HCEC 1CT (cell line): ENCODE measurements around the gene PTK7.
"Not testable (repeated sequence)": the region's sequence is repeated elsewhere in the genome, so short reads cannot be mapped to it uniquely, and the experiment has no call there.

Experiments used
- DNase-seq: peaks from one replicate; pipeline ENCODE4 v3.0.0-alpha.2; 2017

The PTK7 gene

GRCh38 chr6:43089874-43090558, 13.9 kb downstream of the PTK7 start:
- DNase-seq: no peak

DNA sequence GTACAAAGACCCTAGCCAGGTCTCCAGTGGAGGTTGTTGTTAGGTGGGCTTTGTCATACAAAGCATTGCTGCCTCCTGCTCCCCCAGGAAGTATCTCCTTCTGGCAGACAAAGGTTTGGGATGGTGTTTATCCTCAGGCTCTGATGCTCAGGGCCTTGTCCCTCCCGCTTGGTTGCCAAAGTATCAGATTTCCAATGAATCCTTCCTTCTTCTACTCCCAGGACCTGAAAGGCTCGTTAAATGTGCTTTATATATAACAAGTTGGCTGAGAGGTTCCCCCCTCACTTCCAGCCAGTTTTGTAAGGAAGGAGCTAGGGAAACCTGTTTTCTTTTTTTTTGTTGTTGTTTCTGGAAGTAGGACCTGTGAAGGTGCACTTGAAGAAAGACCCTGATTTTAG, 14.4 kb downstream of the PTK7 start:
- no peak for DNase-seq

DNA sequence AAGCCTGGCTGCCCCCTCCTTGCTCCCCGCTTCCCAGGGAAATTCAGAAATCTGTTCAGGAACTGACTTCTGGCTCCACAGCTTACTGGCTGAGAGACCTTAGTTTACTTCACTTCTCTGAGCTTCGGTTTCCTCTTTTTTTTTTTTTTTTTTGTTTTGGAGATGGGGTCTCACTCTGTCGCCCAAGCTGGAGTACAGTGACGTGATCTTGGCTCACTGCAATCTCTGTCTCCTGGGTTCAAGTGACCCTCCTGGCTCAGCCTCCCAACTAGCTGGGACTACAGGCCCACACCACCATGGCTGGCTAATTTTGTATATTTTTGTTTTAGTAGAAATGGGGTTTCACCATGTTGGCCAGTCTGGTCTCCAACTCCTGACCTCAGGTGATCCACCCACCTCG, 14.9 kb downstream of the PTK7 start:
- no peak for DNase-seq

DNA sequence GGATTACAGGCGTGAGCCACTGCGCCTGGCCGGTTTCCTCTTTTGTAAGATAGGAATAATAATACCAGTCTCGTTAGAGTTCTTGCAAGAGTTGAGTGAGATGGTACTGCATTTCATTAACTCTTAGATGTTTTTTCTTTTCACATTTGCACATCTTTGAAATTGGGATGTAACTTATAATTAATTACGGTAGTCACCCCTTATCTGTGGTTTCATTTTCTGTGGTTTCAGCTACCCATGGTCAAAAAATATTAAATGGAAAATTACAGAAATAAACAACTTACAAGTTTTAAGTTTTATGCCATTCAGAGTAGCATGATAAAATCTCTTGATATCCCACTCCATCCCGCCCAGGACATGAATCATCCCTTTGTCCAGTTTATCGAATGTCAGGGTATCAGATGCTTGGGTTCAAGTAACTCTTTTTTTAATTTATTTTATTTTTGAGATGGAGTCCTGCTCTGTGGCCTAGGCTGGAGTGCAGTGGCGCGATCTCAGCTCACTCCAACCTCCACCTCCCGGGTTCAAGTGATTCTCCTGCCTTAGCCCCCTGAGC, 15.4 kb downstream of the PTK7 start:
- DNase-seq: no peak

DNA sequence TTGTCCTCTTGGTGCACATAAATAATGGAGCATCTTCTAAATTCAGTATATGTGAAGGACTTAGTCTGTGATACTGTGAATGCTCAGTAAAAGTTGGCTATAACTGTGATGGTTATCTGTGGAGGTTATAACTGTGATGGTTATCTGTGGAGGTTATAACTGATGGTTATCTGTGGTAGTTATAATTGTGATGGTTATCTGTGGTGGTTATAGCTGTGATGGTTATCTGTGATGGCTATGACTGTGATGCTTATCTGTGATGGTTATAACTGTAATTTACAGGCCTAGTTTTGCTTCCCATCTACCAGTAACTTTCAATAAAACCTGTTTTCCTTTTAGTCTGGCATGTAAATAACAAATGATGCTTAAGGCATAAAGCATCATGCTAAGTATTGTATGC, 16.5 kb downstream of the PTK7 start:
- DNase-seq: no peak

DNA sequence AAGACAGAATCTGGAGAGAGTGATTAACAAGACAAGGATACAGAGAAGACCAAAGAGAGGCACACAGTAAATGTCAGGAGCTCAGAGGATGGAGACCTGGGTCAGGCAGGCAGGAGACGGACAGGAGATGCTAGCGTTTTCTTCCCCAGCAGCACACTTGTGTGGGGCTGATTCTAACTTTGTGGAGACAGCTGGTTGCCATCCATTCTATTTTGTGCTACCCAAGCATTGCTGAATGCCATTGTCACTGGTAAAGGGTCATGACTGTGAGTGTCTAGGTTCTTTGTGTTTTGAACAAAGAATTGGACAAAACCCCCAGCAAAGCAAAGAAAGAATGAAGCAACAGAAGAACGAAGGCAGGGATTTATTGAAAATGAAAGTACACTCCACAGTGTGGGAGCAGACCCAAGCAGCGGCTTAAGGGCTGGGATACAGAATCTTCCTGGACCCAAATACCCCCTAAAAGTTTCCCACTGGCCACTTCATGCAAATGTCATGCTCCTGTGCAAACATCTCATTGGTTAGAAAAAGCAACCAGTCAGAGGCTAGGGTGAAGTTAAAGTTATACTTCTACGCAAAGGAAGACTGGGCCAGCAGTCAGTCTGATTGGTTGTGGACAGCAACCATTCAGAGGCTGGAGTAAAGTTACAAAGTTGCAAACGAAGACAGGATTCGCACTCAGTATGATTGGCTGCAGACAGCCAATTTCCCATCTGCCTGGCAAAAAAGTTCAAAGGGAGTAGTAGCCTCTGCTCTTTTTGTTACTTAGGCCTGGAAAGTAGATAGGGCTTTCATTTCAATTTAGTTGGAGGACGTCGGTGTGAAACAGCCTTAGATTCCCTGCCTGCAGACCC, 17.5 kb downstream of the PTK7 start:
- DNase-seq: peak; percentile 86

GRCh38 chr6:43095939-43096338, 19.8 kb downstream of the PTK7 start:
- DNase-seq: no peak

- DNase-seq: peak; percentile 73
Measured at GRCh38 chr6:43096451-43097097, 20.5 kb downstream of the PTK7 start.

GRCh38 chr6:43097098-43097489, 21.0 kb downstream of the PTK7 start:
- DNase-seq: no peak

- no peak for DNase-seq
Measured at GRCh38 chr6:43097502-43097901, 21.4 kb downstream of the PTK7 start.

DNA sequence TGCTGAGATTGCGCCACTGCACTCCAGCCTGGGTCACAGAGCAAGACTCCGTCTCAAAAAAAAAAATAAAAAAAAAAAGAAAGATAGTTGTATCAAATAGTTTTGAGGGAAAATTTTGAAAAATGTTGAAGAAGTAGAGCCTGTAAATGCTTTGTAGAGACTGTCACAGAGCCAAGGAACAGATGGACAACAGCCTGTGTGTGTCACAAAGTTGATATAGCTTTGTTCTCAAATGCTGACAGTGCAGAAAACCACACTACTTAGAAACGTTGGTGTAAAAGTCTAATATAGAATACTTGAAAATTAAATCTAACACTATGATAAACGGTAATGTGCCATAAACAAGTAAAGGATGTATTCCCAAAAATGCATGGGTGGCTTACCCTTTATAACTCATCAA, 25.4 kb downstream of the PTK7 start:
- DNase-seq: no peak

DNA sequence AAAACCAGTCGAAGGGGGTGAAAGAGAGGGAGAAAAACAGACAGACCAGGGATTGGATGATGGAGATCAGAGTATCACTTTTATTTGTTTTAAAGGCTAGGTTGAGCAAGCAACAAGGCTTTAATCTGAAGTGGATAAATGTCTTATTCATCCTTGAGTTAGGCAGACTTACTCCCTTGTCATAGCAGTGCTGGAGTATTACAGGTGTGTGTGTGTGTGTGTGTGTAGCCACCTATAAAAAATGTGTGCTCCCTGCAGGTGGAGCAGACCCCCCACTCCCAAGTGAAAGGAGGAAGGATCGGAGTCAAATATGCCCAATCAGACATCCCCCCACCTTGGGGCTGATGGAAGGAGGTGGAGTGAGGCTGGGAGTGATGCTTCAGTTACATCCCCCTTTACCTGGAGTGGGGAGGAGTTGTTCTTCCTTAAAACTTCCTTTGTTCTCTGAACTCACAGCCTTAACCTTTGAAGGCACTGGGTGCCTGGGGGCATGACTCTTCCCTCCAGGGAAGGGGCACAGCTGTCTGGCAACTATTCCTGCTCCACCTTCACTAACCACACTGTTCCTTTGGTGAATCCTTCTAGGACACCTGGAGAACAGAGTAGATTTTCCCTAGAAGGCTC, 27.3 kb downstream of the PTK7 start:
- DNase-seq: no peak

DNA sequence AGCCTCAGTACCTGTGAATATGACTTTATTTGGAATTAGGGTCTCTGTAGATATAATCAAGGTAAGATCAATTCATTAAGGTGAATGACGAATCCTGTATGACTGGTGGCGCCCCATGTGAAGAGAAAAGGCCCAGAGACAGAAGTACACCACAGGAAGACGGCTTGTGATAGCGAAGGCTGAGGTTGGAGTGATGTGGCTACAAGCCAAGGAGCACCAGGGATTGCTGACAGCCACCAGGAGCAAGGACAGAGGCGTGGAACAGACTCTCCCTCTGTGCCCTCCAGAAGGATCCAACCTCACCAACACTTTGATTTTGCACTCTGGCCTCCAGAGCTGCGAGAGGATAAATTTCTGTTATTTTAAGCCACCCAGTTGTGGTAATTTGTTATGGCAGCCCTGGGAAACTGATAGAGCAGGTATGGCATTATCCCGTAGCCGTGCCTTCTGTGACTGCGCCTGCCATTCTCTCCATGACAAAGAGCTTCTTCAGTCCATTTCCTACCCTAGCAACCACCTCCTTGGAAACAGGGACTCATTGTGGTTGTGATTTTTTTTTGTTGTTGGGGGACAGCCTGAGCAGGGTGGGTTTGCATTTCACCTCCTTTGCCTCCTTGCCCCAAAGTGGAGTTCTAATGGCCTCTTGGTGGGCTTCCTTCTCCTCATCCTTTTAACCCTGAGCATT, 29.6 kb downstream of the PTK7 start:
- DNase-seq: no peak

GRCh38 chr6:43107344-43108062, 31.4 kb downstream of the PTK7 start:
- DNase-seq: no peak

DNA sequence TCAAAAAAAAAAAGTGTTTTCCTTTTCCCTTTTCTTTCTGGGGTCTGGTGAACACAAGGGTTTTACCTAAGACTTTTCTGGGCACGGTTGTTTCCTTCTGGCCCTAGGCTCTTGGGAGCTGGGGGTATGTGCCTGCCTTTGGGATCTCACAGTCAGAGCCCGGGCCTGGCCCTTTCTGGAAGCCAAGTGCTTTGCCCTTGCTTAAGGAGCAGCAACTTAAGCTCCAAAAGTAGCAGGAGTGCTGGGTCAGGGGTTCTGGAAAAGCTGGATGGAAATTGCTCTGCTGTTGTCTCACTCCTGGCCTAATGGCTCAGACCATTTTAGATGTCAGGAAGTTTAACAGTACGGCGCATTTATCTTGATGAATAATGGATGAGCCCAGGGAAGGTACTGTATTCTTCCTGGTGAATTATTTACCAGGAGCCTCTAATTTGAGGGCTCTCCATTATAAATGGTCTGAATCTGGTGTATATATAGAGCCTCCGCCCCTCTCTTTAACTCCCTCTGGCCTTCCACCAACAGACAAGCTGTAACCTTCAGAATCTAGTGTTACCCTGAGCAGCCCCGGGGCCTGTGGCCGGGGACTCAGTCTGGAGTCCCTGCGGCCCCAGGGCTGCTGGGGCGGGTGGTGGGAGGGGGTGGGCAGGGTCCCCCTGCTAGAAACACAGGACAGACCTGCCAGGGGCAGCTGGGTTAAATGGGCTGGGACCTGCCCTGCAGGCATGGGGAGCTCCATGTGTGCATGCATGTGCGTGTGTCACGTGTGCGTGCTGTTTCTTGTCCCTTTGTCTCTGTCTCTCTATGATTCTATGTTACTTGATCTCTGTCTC, 37.5 kb downstream of the PTK7 start:
- no peak for DNase-seq

DNA sequence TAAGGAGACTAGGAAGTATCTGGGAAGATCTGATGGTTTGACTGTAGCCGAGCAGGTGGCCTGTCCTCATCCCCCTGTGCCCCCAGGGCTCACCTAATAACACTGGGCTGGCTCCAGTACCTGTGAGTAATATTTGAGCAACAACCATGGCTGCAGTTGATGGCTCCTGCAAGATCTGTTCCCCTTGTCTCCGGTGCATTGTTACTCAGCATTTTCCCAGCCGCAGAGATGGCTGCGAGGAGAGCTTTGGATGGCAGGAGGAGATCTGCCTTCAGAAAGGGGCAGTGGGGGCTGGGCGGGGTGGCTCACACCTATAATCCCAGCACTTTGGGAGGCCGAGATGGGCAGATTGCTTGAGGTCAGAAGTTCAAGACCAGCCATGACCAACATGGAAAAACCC, 39.3 kb downstream of the PTK7 start:
- DNase-seq: no peak

DNA sequence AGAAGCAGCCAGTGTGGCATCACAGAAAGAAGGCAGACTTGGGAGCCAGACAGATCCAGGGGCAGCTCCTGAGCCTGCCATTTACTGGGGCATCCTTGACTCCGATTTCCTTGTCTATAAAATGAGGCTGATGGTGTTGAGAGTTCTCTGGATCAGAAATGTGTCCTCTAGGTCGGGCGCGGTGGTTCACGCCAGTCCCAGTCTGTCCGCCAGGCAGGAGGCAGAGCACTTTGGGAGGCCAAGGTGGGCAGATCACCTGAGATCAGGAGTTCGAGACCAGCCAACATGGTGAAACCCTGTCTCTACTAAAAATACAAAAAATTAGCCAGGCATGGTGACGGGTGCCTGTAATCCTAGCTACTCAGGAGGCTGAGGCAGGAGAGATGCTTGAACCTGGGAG, 41.4 kb downstream of the PTK7 start:
- DNase-seq: not testable (repeated sequence)

DNA sequence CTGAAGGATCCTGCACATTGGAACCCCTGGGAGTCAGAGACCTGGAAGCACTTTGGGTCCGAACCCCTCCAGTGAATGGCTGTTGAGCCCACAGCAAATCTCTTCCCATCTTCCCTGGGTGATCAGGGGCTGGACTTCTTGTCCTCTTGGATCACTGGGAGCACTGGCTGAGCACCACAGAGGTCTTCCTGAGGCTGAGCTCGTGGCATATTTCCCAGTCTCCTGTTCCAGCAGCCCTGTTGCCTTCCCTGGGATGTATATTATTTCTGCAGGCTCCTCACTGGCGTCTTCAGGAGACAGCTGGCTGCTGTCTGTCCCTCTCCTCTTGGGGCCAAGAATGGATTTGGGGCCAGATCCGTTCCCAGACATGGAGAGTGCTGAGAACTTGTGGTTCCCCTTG, 43.4 kb downstream of the PTK7 start:
- no peak for DNase-seq

DNA sequence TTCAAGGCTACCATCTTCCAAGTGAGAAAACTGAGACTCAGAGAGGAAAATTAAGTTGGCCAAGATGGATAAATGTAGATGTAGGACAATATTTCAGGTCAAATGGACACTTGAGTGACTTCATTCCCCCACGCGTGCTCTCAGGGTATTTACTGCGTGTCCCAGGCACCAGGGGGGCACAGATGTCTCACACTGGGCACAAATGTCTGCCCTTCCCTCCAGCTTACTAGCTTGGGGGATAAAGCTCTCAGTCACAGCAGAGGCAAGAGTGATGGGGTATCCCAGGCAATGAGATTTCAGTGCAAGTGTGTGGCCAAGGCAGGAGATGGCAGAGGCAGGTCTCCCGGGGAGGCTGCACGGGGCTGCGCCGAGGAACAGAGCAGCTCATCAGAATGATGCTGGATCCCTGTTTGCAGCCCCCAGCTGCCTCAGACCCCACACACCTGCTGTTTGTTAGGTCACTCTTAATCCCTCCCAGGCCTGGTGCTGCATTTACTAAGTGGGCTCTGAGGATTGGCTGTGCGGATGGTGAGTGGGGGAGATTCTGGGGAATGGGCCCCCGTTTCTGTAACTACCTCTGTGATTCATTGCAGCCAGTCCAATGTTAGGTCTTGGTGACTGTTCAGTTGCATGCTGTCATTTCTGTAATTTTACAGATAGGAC, 44.1 kb downstream of the PTK7 start:
- no peak for DNase-seq
